Activated T-cell treated with anti-CD3 and anti-CD28 coated beads, Interleukin-2, amount 50 U/mL, for 24 hours (primary cell): Measurements from ENCODE around the gene BBS9.

Source experiments
- DNase-seq: peaks from one replicate; pipeline ENCODE4 v3.0.0-alpha.2; 2020
- H3K27ac Mint-ChIP-seq: 2 replicates; pipeline ENCODE4 v1.8.0; 2020; ENCODE audit warnings: mild to moderate bottlenecking, mixed read lengths
- H3K27me3 Mint-ChIP-seq: 2 replicates; pipeline ENCODE4 v1.8.0; 2020; ENCODE audit warnings: mixed read lengths
- H3K36me3 Mint-ChIP-seq: 2 replicates; pipeline ENCODE4 v1.8.0; 2020; ENCODE audit warnings: low read depth, mixed read lengths
- H3K4me1 Mint-ChIP-seq: 2 replicates; pipeline ENCODE4 v1.8.0; 2020; ENCODE audit warnings: low read depth, mixed read lengths
- H3K4me3 Mint-ChIP-seq: 2 replicates; pipeline ENCODE4 v1.8.0; 2020; ENCODE audit warnings: mild to moderate bottlenecking, moderate library complexity, mixed read lengths
- H3K9me3 Mint-ChIP-seq: 2 replicates; pipeline ENCODE4 v1.8.0; 2020; ENCODE audit warnings: mixed read lengths

Gene BBS9

GRCh38 chr7:33640741-33641140, 511.4 kb downstream of the BBS9 start:
- H3K4me1 Mint-ChIP-seq, result no peaks in the 10 kb centered on the region
- DNase-seq, result no peak

GRCh38 chr7:33642312-33642711, 512.9 kb downstream of the BBS9 start:
- Mint-ChIP-seq H3K36me3 (peaks cover 14% of the 10 kb centered on the region), H3K9me3 (no peaks in the 10 kb centered on the region), H3K4me3 (no peak overlapping the region), H3K4me1 (no peaks in the 10 kb centered on the region), H3K27me3 (no peaks in the 10 kb centered on the region), H3K27ac (no peak overlapping the region)
- DNase-seq, result no peak

More at GRCh38 chr7:33640741-33641140, 511.4 kb downstream of the BBS9 start:
- Mint-ChIP-seq H3K36me3 (peaks cover 11% of the 10 kb centered on the region), H3K4me3 (no peak overlapping the region), H3K9me3 (no peaks in the 10 kb centered on the region), H3K27ac (no peak overlapping the region), H3K27me3 (no peaks in the 10 kb centered on the region)

GRCh38 chr7:33643530-33643929, 514.2 kb downstream of the BBS9 start:
- Mint-ChIP-seq H3K9me3 (no peaks in the 10 kb centered on the region), H3K4me1 (no peaks in the 10 kb centered on the region), H3K36me3 (peaks cover 12% of the 10 kb centered on the region), H3K27ac (no peak overlapping the region), H3K27me3 (no peaks in the 10 kb centered on the region), H3K4me3 (no peak overlapping the region)
- no peak for DNase-seq

GRCh38 chr7:33644489-33644888, 515.1 kb downstream of the BBS9 start:
- no peak overlapping the region for H3K4me3 Mint-ChIP-seq
- no peaks in the 10 kb centered on the region for H3K9me3 Mint-ChIP-seq
- no peak for DNase-seq
- no peaks in the 10 kb centered on the region for H3K27me3 Mint-ChIP-seq
- H3K27ac Mint-ChIP-seq, result no peak overlapping the region
- H3K36me3 Mint-ChIP-seq, result peaks cover 12% of the 10 kb centered on the region
- H3K4me1 Mint-ChIP-seq, result no peaks in the 10 kb centered on the region

GRCh38 chr7:33645104-33645503, 515.7 kb downstream of the BBS9 start:
- no peaks in the 10 kb centered on the region for H3K27me3 Mint-ChIP-seq
- peaks cover 12% of the 10 kb centered on the region for H3K36me3 Mint-ChIP-seq
- no peaks in the 10 kb centered on the region for H3K4me1 Mint-ChIP-seq
- no peak overlapping the region for H3K27ac Mint-ChIP-seq
- H3K9me3 Mint-ChIP-seq, result no peaks in the 10 kb centered on the region
- DNase-seq, result no peak
- no peak overlapping the region for H3K4me3 Mint-ChIP-seq

- no peak for DNase-seq
Measured at GRCh38 chr7:33646166-33646565, 516.8 kb downstream of the BBS9 start.

GRCh38 chr7:33646891-33647391, 517.6 kb downstream of the BBS9 start:
- H3K36me3 Mint-ChIP-seq, result peaks cover 4% of the 10 kb centered on the region
- no peak overlapping the region for H3K27ac Mint-ChIP-seq
- DNase-seq, result no peak
- H3K27me3 Mint-ChIP-seq, result no peaks in the 10 kb centered on the region
- H3K4me3 Mint-ChIP-seq, result no peak overlapping the region
- H3K4me1 Mint-ChIP-seq, result no peaks in the 10 kb centered on the region
- H3K9me3 Mint-ChIP-seq, result no peaks in the 10 kb centered on the region

More at GRCh38 chr7:33646166-33646565, 516.8 kb downstream of the BBS9 start:
- Mint-ChIP-seq H3K4me1 (no peaks in the 10 kb centered on the region), H3K4me3 (no peak overlapping the region), H3K27ac (no peak overlapping the region), H3K9me3 (no peaks in the 10 kb centered on the region), H3K27me3 (no peaks in the 10 kb centered on the region), H3K36me3 (peaks cover 5% of the 10 kb centered on the region)

GRCh38 chr7:33649476-33650441, 520.4 kb downstream of the BBS9 start:
- Mint-ChIP-seq H3K27me3 (no peaks in the 10 kb centered on the region), H3K9me3 (no peaks in the 10 kb centered on the region), H3K27ac (no peak overlapping the region), H3K4me1 (no peaks in the 10 kb centered on the region), H3K36me3 (peaks cover 4% of the 10 kb centered on the region), H3K4me3 (no peak overlapping the region)
- DNase-seq, result no peak

- no peak overlapping the region for H3K4me3 Mint-ChIP-seq
- H3K9me3 Mint-ChIP-seq, result no peaks in the 10 kb centered on the region
- H3K27ac Mint-ChIP-seq, result no peak overlapping the region
- peaks cover 4% of the 10 kb centered on the region for H3K36me3 Mint-ChIP-seq
- H3K4me1 Mint-ChIP-seq, result no peaks in the 10 kb centered on the region
- DNase-seq, result no peak
- no peaks in the 10 kb centered on the region for H3K27me3 Mint-ChIP-seq
Measured at GRCh38 chr7:33650828-33651227, 521.5 kb downstream of the BBS9 start.

- DNase-seq, result no peak
- Mint-ChIP-seq H3K27ac (no peak overlapping the region), H3K4me3 (no peak overlapping the region), H3K4me1 (no peaks in the 10 kb centered on the region), H3K36me3 (no peaks in the 10 kb centered on the region), H3K27me3 (no peaks in the 10 kb centered on the region), H3K9me3 (no peaks in the 10 kb centered on the region)
Measured at GRCh38 chr7:33651998-33652515, 522.7 kb downstream of the BBS9 start.

- no peak overlapping the region for H3K4me3 Mint-ChIP-seq
- no peaks in the 10 kb centered on the region for H3K27me3 Mint-ChIP-seq
- DNase-seq, result no peak
- no peaks in the 10 kb centered on the region for H3K36me3 Mint-ChIP-seq
- no peak overlapping the region for H3K27ac Mint-ChIP-seq
- no peaks in the 10 kb centered on the region for H3K4me1 Mint-ChIP-seq
- no peaks in the 10 kb centered on the region for H3K9me3 Mint-ChIP-seq
Measured at GRCh38 chr7:33654676-33655075, 525.3 kb downstream of the BBS9 start.
